ENCODE data around the gene SFMBT2. TPM values are rescaled to one million over a fixed set of nuclear protein-coding genes. Genes with fewer than 3 reads are reported as not detected.

The SFMBT2 gene
- total and polyA plus RNA-seq, 2 of the 4 experiments (the other 2 are of a cell fraction) = 0.70 to 1.3 TPM

DNA sequence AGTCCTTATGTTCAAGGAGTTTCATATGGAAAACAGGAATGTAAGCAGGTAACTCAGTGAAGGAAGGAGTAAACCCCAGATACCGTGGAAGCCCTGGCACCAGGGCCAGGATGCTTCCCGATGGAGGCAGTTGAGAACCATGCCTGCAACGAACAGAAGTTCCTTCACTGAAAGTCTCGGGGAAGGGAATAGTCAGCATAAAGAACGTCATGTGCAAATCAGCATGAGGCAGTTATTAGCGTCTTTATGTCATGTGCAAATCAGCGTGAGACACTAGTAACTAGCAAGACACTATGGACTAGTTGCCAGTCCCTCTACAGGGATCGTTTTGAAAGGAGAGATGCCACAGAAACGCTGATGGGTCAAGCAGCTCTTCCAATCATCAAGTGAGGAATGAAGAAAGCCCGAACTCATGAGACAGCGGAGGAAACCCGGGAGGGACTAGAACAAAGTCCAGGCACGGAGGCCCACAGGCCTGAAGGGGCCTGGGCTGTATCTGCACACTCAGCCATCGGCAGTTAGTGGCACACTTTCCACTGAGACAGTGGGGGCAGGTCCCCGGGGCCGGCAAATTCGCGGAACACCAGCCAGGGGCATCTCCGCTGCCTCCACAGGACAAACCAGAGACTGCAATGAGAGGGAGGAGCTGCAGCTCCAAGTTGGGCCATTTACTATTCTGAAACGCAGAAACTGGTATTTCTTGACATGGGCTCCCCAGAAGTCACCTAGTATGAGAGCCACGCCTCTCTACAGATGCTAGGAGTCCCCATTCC, 109.6 kb downstream of the SFMBT2 start (continued):
- no peak for TF ChIP-seq FOS (IDR thresholded peaks at IDR 0.05; ENCODE audit: low read depth, low read length)

DNA sequence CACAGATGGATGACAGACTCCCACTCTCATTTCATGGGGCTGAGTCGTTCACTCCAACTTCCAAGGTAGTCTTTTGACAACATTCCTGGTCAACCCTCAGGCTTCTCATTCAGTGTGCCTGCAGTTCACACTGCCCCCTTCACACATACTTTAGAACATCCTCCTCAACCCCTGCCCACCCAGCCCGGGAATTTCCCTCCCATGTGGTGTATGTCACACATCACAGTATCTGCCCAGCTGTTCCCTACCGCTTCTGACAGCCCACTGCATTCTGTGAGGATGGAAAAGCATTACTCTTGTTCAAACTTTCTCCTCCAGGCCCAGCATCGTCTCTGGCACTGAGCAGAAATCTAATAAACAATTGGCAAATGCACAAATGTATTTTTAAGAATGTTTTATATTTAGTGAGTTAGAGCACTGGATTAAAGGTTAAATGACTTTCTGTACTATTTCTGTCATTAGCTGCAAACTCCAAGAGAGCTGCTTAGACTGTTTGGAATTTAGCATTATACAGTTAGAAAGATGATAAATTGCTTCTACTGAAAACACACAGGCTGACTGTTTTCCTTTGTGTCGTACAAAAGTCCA, 110.4 kb downstream of the SFMBT2 start:
- Histone ChIP-seq H2BK20ac (ENCODE audit: low read depth, low read length) (no peak overlapping the region), H3K4me1 (ENCODE audit: control insufficient read depth, insufficient read depth, low read length) (peaks cover 3% of the 10 kb centered on the region; the same call in 1 of the 2 replicates), H3K4ac (ENCODE audit: low read depth, low read length) (no peak overlapping the region), H2AK5ac (ENCODE audit: low read depth, low read length) (no peak overlapping the region), H4K20me1 (ENCODE audit: insufficient read depth, low read length) (no peaks in the 10 kb centered on the region), H3K56ac (ENCODE audit: extremely low read depth, insufficient read depth, low read length) (no peak overlapping the region), H3K14ac (replicated peaks; ENCODE audit: low read depth, low read length) (no peak overlapping the region), H4K8ac (ENCODE audit: low read depth in 2 of 2, low read length in 2 of 2) (no peak overlapping the region), H4K91ac (ENCODE audit: insufficient read depth, low read depth, low read length) (no peak overlapping the region), H3K27me3 (ENCODE audit: control insufficient read depth, insufficient read depth, low read length) (no peaks in the 10 kb centered on the region), H3K9ac (ENCODE audit: low read depth, low read length) (no peak overlapping the region), H3K36me3 (ENCODE audit: control insufficient read depth, insufficient read depth, low read length) (no peaks in the 10 kb centered on the region), H3K4me2 (ENCODE audit: low read depth, low read length) (no peak overlapping the region), H3K79me1 (ENCODE audit: low read depth in 1 of 2, low read length in 2 of 2) (no peaks in the 10 kb centered on the region), H3K4me3 (ENCODE audit: insufficient read depth, low read depth, low read length) (no peak overlapping the region), H4K5ac (ENCODE audit: low read depth, low read length) (no peak overlapping the region), H2BK5ac (ENCODE audit: low read depth, low read length, poor library complexity, severe bottlenecking) (no peak overlapping the region), H2AFZ (replicated peaks; ENCODE audit: low read length, poor library complexity) (no peak overlapping the region), H3K23ac (ENCODE audit: low read depth, low read length) (no peak overlapping the region), H2AK9ac (replicated peaks; ENCODE audit: low read depth, low read length, poor library complexity) (no peak overlapping the region), H3K9me1 (ENCODE audit: insufficient read depth, low read length) (0 out of 2 replicates have a peak, but pooled peaks cover 3% of the 10 kb centered on the region), H3K27ac (ENCODE audit: insufficient read depth, low read length) (no peak overlapping the region), H3K18ac (ENCODE audit: low read depth, low read length) (no peak overlapping the region), H3K9me3 (ENCODE audit: control insufficient read depth, insufficient read depth, low read length) (peaks cover 4% of the 10 kb centered on the region; the same call in 1 of the 2 replicates), H2BK120ac (ENCODE audit: low read depth, low read length) (no peak overlapping the region), H2BK15ac (ENCODE audit: low read depth, low read length) (no peak overlapping the region)
- no TSS peak for BruUV-seq (replicated peaks)
- DNase-seq = peak; percentile 37
- POLR2A ChIA-PET (ENCODE audit: unreplicated experiment) = no interaction called here
- whole genome bisulfite sequencing, 2 experiments (ENCODE audit: extremely low coverage in 2 of 2, insufficient read length in 1 of 2) = no CpG with 5 or more reads among the region's 5 CpGs
- in situ Hi-C loops (cut with MboI; ENCODE audit: low sequenced_read_pairs) = no loop called here
- ATAC-seq (ENCODE audit: low read depth) = peak; percentile 27; the same call in 1 of the 2 replicates
- intact Hi-C loops (cut with micrococcal nuclease) = no loop called here
- CTCF ChIA-PET = no interaction called here
- dilution Hi-C loops (cut with HindIII; ENCODE audit: low sequenced_read_pairs, unreplicated experiment) = no loop called here
- TF ChIP-seq MXI1 (IDR thresholded peaks at IDR 0.05; ENCODE audit: borderline replicate concordance, low read depth, low read length) = no peak
- no peak for TF ChIP-seq FOS (IDR thresholded peaks at IDR 0.05; ENCODE audit: low read depth, low read length)
- TF ChIP-seq NFE2L2 (IDR thresholded peaks at IDR 0.05; ENCODE audit: low read depth, low read length) = no peak
- TF ChIP-seq CEBPB (IDR thresholded peaks at IDR 0.05; ENCODE audit: low read depth, low read length) = no peak
- TF ChIP-seq RCOR1 (IDR thresholded peaks at IDR 0.05; ENCODE audit: insufficient replicate concordance, low read length) = no peak
- TF ChIP-seq, protein P1, sequence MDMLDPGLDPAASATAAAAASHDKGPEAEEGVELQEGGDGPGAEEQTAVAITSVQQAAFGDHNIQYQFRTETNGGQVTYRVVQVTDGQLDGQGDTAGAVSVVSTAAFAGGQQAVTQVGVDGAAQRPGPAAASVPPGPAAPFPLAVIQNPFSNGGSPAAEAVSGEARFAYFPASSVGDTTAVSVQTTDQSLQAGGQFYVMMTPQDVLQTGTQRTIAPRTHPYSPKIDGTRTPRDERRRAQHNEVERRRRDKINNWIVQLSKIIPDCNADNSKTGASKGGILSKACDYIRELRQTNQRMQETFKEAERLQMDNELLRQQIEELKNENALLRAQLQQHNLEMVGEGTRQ (IDR thresholded peaks at IDR 0.05; ENCODE audit: low read depth, low read length) = no peak
- TF ChIP-seq, protein P2, sequence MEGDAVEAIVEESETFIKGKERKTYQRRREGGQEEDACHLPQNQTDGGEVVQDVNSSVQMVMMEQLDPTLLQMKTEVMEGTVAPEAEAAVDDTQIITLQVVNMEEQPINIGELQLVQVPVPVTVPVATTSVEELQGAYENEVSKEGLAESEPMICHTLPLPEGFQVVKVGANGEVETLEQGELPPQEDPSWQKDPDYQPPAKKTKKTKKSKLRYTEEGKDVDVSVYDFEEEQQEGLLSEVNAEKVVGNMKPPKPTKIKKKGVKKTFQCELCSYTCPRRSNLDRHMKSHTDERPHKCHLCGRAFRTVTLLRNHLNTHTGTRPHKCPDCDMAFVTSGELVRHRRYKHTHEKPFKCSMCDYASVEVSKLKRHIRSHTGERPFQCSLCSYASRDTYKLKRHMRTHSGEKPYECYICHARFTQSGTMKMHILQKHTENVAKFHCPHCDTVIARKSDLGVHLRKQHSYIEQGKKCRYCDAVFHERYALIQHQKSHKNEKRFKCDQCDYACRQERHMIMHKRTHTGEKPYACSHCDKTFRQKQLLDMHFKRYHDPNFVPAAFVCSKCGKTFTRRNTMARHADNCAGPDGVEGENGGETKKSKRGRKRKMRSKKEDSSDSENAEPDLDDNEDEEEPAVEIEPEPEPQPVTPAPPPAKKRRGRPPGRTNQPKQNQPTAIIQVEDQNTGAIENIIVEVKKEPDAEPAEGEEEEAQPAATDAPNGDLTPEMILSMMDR (conservative IDR thresholded peaks at IDR 0.05; ENCODE audit: low read depth, low read length) = no peak
- no peak for TF ChIP-seq RFX5 (IDR thresholded peaks at IDR 0.05; ENCODE audit: low read depth, low read length)
- TF ChIP-seq SMC3 (IDR thresholded peaks at IDR 0.05; ENCODE audit: low read depth, low read length) = no peak
- no peak for TF ChIP-seq MAFK (IDR thresholded peaks at IDR 0.05; ENCODE audit: low read depth, low read length)
- TF ChIP-seq RAD21 (IDR thresholded peaks at IDR 0.05; ENCODE audit: low read length) = no peak
- TF ChIP-seq CHD1 (IDR thresholded peaks at IDR 0.05; ENCODE audit: low read depth, low read length) = no peak

All from IMR-90 (cell line).